ENCODE data around the gene TMEM178A.

The TMEM178A gene

GRCh38 chr2:39667104-39667885 lies 1.6 kb downstream of the TMEM178A start:
- no peak overlapping the region for H4K91ac ChIP-seq (ENCODE audit: low read depth, low read length)
- no peak overlapping the region for H2BK5ac ChIP-seq (ENCODE audit: low read depth, low read length, poor library complexity)
- no peak overlapping the region for H3K14ac ChIP-seq (ENCODE audit: low read length)
- no peak overlapping the region for H3K23ac ChIP-seq (ENCODE audit: low read length)
- H2BK12ac ChIP-seq (ENCODE audit: low read length), result no peak overlapping the region
- no CpG with 5 or more reads among the region's 7 CpGs for WGBS (ENCODE audit: extremely low coverage, insufficient coverage, insufficient read length)
- H3K36me3 ChIP-seq (ENCODE audit: control insufficient read depth in 1 of 2, insufficient read depth in 2 of 2, low read length in 2 of 2), result no peaks in the 10 kb centered on the region
- H3K4me2 ChIP-seq (ENCODE audit: low read length), result peak overlapping the region; percentile 96
- DNase-seq, result no peak
- H4K8ac ChIP-seq (ENCODE audit: low read depth, low read length), result no peak overlapping the region
- H3K79me2 ChIP-seq (ENCODE audit: control insufficient read depth, insufficient read depth, low read length, poor library complexity), result no peaks in the 10 kb centered on the region
- peaks cover 2% of the 10 kb centered on the region for H3K79me1 ChIP-seq (ENCODE audit: low read length)
- no peak overlapping the region for H3K18ac ChIP-seq (ENCODE audit: low read length)
- H3K9ac ChIP-seq (ENCODE audit: low read length), result no peak overlapping the region
- no peak overlapping the region for H3K4ac ChIP-seq (ENCODE audit: low read depth, low read length)
- H3K9me3 ChIP-seq (ENCODE audit: insufficient read depth, low read depth, low read length), result no peaks in the 10 kb centered on the region
- H3K27ac ChIP-seq (ENCODE audit: low read depth, low read length), result no peak overlapping the region
- no peak overlapping the region for H2AK5ac ChIP-seq (ENCODE audit: low read length)
- no peak overlapping the region for H2AFZ ChIP-seq (ENCODE audit: insufficient read depth, low read length, poor library complexity)
- H2BK120ac ChIP-seq (ENCODE audit: insufficient read depth, low read length, poor library complexity), result no peak overlapping the region
- no peak overlapping the region for H4K12ac ChIP-seq (ENCODE audit: low read depth, low read length)
- H3K4me1 ChIP-seq (ENCODE audit: control insufficient read depth in 1 of 2, insufficient read depth in 2 of 2, low read length in 2 of 2), result no peaks in the 10 kb centered on the region
- peaks cover 35% of the 10 kb centered on the region for H3K27me3 ChIP-seq (ENCODE audit: insufficient read depth, low read length)
- H3K4me3 ChIP-seq (ENCODE audit: low read depth, low read length), result no peak overlapping the region

DNA sequence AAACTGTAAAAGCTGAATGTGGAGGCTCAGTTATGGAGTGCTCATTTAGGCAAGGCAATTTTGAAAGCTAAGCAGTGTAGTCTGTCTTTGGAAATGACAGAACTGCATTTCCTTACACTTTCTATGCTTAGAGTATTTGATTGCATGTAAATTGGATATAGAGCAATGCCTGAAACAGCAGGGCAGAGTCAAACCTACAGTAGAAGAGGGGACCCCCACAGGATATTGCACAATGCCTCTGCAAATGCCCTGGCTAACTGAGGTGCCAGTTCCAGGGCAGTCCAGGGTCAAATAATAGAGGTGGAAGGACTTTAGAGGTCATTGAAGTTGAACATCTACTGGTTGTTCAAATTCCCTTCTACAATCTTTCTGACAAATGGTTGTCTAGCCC lies 2.2 kb downstream of the TMEM178A start:
- H3K9ac ChIP-seq (ENCODE audit: low read length), result no peak overlapping the region
- no peak overlapping the region for H2BK120ac ChIP-seq (ENCODE audit: insufficient read depth, low read length, poor library complexity)
- no peaks in the 10 kb centered on the region for H3K36me3 ChIP-seq (ENCODE audit: control insufficient read depth in 1 of 2, insufficient read depth in 2 of 2, low read length in 2 of 2)
- no peak overlapping the region for H3K4me3 ChIP-seq (ENCODE audit: low read depth, low read length)
- DNase-seq, result no peak
- no peak overlapping the region for H2BK5ac ChIP-seq (ENCODE audit: low read depth, low read length, poor library complexity)
- H3K27me3 ChIP-seq (ENCODE audit: insufficient read depth, low read length), result peaks cover 35% of the 10 kb centered on the region
- no peak overlapping the region for H4K91ac ChIP-seq (ENCODE audit: low read depth, low read length)
- H3K9me3 ChIP-seq (ENCODE audit: insufficient read depth, low read depth, low read length), result no peaks in the 10 kb centered on the region
- H3K4ac ChIP-seq (ENCODE audit: low read depth, low read length), result no peak overlapping the region
- no peak overlapping the region for H2AK5ac ChIP-seq (ENCODE audit: low read length)
- H3K14ac ChIP-seq (ENCODE audit: low read length), result no peak overlapping the region
- H3K79me1 ChIP-seq (ENCODE audit: low read length), result peaks cover 2% of the 10 kb centered on the region
- H3K4me2 ChIP-seq (ENCODE audit: low read length), result no peak overlapping the region
- no peaks in the 10 kb centered on the region for H3K79me2 ChIP-seq (ENCODE audit: control insufficient read depth, insufficient read depth, low read length, poor library complexity)
- no peak overlapping the region for H3K23ac ChIP-seq (ENCODE audit: low read length)
- H2BK12ac ChIP-seq (ENCODE audit: low read length), result no peak overlapping the region
- H3K27ac ChIP-seq (ENCODE audit: low read depth, low read length), result no peak overlapping the region
- no peak overlapping the region for H4K8ac ChIP-seq (ENCODE audit: low read depth, low read length)
- H3K18ac ChIP-seq (ENCODE audit: low read length), result no peak overlapping the region
- no peak overlapping the region for H2AFZ ChIP-seq (ENCODE audit: insufficient read depth, low read length, poor library complexity)
- no peaks in the 10 kb centered on the region for H3K4me1 ChIP-seq (ENCODE audit: control insufficient read depth in 1 of 2, insufficient read depth in 2 of 2, low read length in 2 of 2)
- H4K12ac ChIP-seq (ENCODE audit: low read depth, low read length), result no peak overlapping the region

DNA sequence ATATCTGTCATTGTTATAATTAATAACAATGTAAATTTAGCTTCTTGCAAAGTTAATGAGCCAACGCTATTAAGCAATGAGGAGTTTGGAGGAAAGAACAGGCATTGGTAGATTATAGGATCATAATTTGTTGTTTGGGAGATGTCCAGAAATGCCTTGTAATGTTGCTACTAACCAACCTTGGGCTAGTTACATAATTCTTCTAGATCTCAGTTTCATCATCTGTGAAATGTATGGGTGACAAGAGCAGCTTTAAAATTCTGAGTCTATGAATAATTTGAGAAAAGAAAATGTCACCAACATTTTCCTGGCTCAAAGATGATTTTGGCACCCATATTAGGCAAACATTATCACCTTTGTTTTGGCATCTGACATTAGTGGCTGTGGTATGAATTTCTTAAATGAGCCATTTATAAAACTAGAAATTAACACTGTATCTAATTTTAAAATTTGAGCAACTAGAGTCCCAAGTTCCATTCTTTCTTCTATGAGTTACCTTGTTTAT lies 2.9 kb downstream of the TMEM178A start:
- H3K4me1 ChIP-seq (ENCODE audit: control insufficient read depth in 1 of 2, insufficient read depth in 2 of 2, low read length in 2 of 2), result no peaks in the 10 kb centered on the region
- H2AFZ ChIP-seq (ENCODE audit: insufficient read depth, low read length, poor library complexity), result no peak overlapping the region
- H2AK5ac ChIP-seq (ENCODE audit: low read length), result no peak overlapping the region
- peaks cover 35% of the 10 kb centered on the region for H3K27me3 ChIP-seq (ENCODE audit: insufficient read depth, low read length)
- no peak overlapping the region for H3K4me2 ChIP-seq (ENCODE audit: low read length)
- no peak overlapping the region for H4K12ac ChIP-seq (ENCODE audit: low read depth, low read length)
- no peak overlapping the region for H3K14ac ChIP-seq (ENCODE audit: low read length)
- no peaks in the 10 kb centered on the region for H3K9me3 ChIP-seq (ENCODE audit: insufficient read depth, low read depth, low read length)
- no peak overlapping the region for H3K18ac ChIP-seq (ENCODE audit: low read length)
- no peak overlapping the region for H2BK120ac ChIP-seq (ENCODE audit: insufficient read depth, low read length, poor library complexity)
- no peaks in the 10 kb centered on the region for H3K79me2 ChIP-seq (ENCODE audit: control insufficient read depth, insufficient read depth, low read length, poor library complexity)
- no peak overlapping the region for H4K91ac ChIP-seq (ENCODE audit: low read depth, low read length)
- no CpG with 5 or more reads among the region's 1 CpG for WGBS (ENCODE audit: extremely low coverage, insufficient coverage, insufficient read length)
- no peak for DNase-seq
- no peaks in the 10 kb centered on the region for H3K36me3 ChIP-seq (ENCODE audit: control insufficient read depth in 1 of 2, insufficient read depth in 2 of 2, low read length in 2 of 2)
- H4K8ac ChIP-seq (ENCODE audit: low read depth, low read length), result no peak overlapping the region
- no peak overlapping the region for H3K4ac ChIP-seq (ENCODE audit: low read depth, low read length)
- no peak overlapping the region for H2BK5ac ChIP-seq (ENCODE audit: low read depth, low read length, poor library complexity)
- no peak overlapping the region for H3K9ac ChIP-seq (ENCODE audit: low read length)
- H2BK12ac ChIP-seq (ENCODE audit: low read length), result no peak overlapping the region
- no peak overlapping the region for H3K23ac ChIP-seq (ENCODE audit: low read length)
- peaks cover 2% of the 10 kb centered on the region for H3K79me1 ChIP-seq (ENCODE audit: low read length)
- no peak overlapping the region for H3K4me3 ChIP-seq (ENCODE audit: low read depth, low read length)
- H3K27ac ChIP-seq (ENCODE audit: low read depth, low read length), result no peak overlapping the region

- H2BK5ac ChIP-seq (ENCODE audit: low read depth, low read length, poor library complexity), result no peak overlapping the region
- H4K91ac ChIP-seq (ENCODE audit: low read depth, low read length), result no peak overlapping the region
- no peak overlapping the region for H3K18ac ChIP-seq (ENCODE audit: low read length)
- no peaks in the 10 kb centered on the region for H3K36me3 ChIP-seq (ENCODE audit: control insufficient read depth in 1 of 2, insufficient read depth in 2 of 2, low read length in 2 of 2)
- no peak overlapping the region for H2BK12ac ChIP-seq (ENCODE audit: low read length)
- no peak overlapping the region for H3K4ac ChIP-seq (ENCODE audit: low read depth, low read length)
- no peak overlapping the region for H3K23ac ChIP-seq (ENCODE audit: low read length)
- H3K4me1 ChIP-seq (ENCODE audit: control insufficient read depth in 1 of 2, insufficient read depth in 2 of 2, low read length in 2 of 2), result no peaks in the 10 kb centered on the region
- DNase-seq, result no peak
- H3K79me2 ChIP-seq (ENCODE audit: control insufficient read depth, insufficient read depth, low read length, poor library complexity), result no peaks in the 10 kb centered on the region
- no CpG with 5 or more reads among the region's 4 CpGs for WGBS (ENCODE audit: extremely low coverage, insufficient coverage, insufficient read length)
- no peak overlapping the region for H3K27ac ChIP-seq (ENCODE audit: low read depth, low read length)
- H3K27me3 ChIP-seq (ENCODE audit: insufficient read depth, low read length), result peaks cover 14% of the 10 kb centered on the region
- no peaks in the 10 kb centered on the region for H3K79me1 ChIP-seq (ENCODE audit: low read length)
- no peak overlapping the region for H4K12ac ChIP-seq (ENCODE audit: low read depth, low read length)
- H2BK120ac ChIP-seq (ENCODE audit: insufficient read depth, low read length, poor library complexity), result no peak overlapping the region
- H2AK5ac ChIP-seq (ENCODE audit: low read length), result no peak overlapping the region
- no peak overlapping the region for H3K4me2 ChIP-seq (ENCODE audit: low read length)
- H4K8ac ChIP-seq (ENCODE audit: low read depth, low read length), result no peak overlapping the region
- no peak overlapping the region for H3K9ac ChIP-seq (ENCODE audit: low read length)
- no peak overlapping the region for H2AFZ ChIP-seq (ENCODE audit: insufficient read depth, low read length, poor library complexity)
- H3K14ac ChIP-seq (ENCODE audit: low read length), result no peak overlapping the region
- H3K9me3 ChIP-seq (ENCODE audit: insufficient read depth, low read depth, low read length), result no peaks in the 10 kb centered on the region
- H3K4me3 ChIP-seq (ENCODE audit: low read depth, low read length), result no peak overlapping the region
Observed at GRCh38 chr2:39671604-39672003, 5.9 kb downstream of the TMEM178A start.
